Retinal pigment epithelial cell (primary cell): ENCODE data around the gene TENM3.

Experiments
- DNase-seq: peaks from one replicate; pipeline ENCODE4 v3.0.0-alpha.2; 2010; ENCODE audit warnings: low read depth
- H3K4me3 ChIP-seq: 2 replicates; pipeline ENCODE4 v1.5.1; 2011; ENCODE audit warnings: mild to moderate bottlenecking, low read length, control low read depth, moderate library complexity
- TF ChIP-seq, protein P1 (sequence below): conservative IDR thresholded peaks from 2 replicates; pipeline ENCODE4 v1.5.1; 2011; ENCODE audit warnings: low read depth, low read length, control low read depth, inconsistent platforms

The TENM3 gene

GRCh38 chr4:182294451-182294850 lies 51.2 kb downstream of the TENM3 start:
- TF ChIP-seq, protein P1, sequence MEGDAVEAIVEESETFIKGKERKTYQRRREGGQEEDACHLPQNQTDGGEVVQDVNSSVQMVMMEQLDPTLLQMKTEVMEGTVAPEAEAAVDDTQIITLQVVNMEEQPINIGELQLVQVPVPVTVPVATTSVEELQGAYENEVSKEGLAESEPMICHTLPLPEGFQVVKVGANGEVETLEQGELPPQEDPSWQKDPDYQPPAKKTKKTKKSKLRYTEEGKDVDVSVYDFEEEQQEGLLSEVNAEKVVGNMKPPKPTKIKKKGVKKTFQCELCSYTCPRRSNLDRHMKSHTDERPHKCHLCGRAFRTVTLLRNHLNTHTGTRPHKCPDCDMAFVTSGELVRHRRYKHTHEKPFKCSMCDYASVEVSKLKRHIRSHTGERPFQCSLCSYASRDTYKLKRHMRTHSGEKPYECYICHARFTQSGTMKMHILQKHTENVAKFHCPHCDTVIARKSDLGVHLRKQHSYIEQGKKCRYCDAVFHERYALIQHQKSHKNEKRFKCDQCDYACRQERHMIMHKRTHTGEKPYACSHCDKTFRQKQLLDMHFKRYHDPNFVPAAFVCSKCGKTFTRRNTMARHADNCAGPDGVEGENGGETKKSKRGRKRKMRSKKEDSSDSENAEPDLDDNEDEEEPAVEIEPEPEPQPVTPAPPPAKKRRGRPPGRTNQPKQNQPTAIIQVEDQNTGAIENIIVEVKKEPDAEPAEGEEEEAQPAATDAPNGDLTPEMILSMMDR, result no peak
- DNase-seq, result no peak
- no peak overlapping the region for H3K4me3 ChIP-seq

DNA sequence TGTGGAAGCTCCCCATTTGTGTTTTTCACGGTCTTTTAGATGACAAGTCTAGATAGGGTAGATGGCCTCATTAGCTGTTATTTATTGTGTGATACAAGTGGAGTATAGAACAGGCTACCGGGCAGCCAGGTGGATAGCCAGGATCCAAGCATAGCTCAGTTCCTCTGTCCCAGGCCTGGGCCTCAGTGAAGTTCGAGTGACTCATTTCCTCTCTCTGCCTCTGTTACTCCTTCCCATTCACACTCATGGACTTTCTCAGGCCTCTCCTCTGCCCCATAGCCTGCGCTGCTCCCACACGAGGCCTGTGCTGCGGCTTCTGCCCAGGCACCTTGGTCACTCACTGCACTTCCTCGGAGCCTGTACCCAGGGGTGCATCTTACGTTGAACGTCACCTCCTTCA lies 54.5 kb downstream of the TENM3 start:
- no peak for DNase-seq
- TF ChIP-seq, protein P1, result no peak

GRCh38 chr4:182301736-182302135 lies 58.5 kb downstream of the TENM3 start:
- TF ChIP-seq, protein P1, result no peak
- no peak for DNase-seq
- H3K4me3 ChIP-seq, result no peak overlapping the region

More for the DNA sequence above, 54.5 kb downstream of the TENM3 start:
- H3K4me3 ChIP-seq, result no peak overlapping the region

DNA sequence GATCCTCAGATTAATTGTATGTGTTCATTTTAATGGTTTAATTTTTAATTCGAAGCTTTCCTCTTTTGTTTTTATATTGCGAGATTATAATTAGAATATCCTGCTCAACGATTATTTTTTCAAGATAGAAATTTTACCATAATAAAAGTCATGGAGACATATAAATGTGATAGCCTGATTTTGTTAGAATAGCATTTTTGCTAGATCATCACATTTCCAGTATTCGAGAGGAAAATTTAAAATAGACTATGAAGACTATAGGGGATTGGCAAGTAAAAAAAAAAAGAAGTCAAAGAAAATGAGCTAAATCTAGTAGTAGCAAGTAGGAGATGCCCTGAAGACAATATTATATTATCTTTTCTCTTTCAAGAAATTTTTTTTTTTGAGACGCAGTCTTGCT lies 60.6 kb downstream of the TENM3 start:
- H3K4me3 ChIP-seq, result no peak overlapping the region
- DNase-seq, result no peak
- TF ChIP-seq, protein P1, result no peak

DNA sequence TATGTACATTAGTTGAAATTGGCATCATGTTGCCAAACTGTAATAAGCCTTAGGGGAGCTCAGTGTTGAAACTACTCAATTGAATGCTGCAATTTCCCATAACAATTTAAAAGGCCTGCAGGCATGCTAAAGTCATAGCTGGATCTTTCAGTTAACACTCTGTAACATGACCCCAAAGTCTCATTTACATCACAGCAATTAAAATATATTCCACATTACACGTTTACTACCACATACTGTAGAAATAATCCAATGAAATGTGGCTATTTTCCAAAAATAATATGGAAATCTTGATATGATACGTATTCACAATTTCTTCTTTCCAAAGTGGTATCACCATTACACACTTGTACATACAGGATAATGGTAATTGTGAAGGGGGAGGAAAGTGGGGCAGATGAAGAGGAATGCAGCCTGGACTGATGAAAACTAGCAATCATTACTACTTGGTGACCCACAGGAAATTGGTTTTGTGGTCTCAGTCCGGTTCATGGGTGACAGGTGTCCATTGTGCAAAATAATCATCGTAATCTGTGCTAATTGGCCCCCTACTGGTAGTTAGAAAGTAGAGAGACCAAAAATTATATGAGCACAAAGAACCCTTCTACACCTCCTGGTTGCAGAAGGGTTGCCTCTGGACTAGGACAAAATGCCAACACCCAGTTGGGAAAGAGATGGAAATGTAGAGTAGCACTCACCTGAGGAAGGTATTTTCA lies 63.7 kb downstream of the TENM3 start:
- no peak for DNase-seq
- H3K4me3 ChIP-seq, result no peak overlapping the region
- TF ChIP-seq, protein P1, result peak; percentile 36

- no peak overlapping the region for H3K4me3 ChIP-seq
- peak; percentile 96 for DNase-seq
- TF ChIP-seq, protein P1, result no peak
These were observed 64.5 kb downstream of the TENM3 start for GRCh38 chr4:182307746-182308145.

GRCh38 chr4:182309877-182310276 lies 66.7 kb downstream of the TENM3 start:
- TF ChIP-seq, protein P1, result no peak
- H3K4me3 ChIP-seq, result no peak overlapping the region
- no peak for DNase-seq
